ENCODE data around the gene ANGPTL7.

GRCh38 chr1:11175461-11175860 is 13.7 kb upstream of the ANGPTL7 start:
- TF ChIP-seq CTCF (IDR thresholded peaks at IDR 0.05; ENCODE audit: low read depth, low read length) (no peak), POLR2A (IDR thresholded peaks at IDR 0.05; ENCODE audit: extremely low read depth, insufficient read length) (no peak), MYC (IDR thresholded peaks at IDR 0.05; ENCODE audit: low read depth, low read length) (no peak)

Measured in NB4 (cell line).